MCF 10A (cell line): ENCODE data around the gene RER1. TPM values are rescaled to one million over a fixed set of nuclear protein-coding genes. Genes with fewer than 3 reads are reported as not detected.

ENCODE experiments used
- BruUV-seq: library from RNA; stranded (reverse); fragments of 400-500 nt; replicated peaks from 2 replicates; lab custom pipeline; 2021; lab: Mats Ljungman, UMichigan
- CTCF ChIA-PET: fragments of 300-600 bp; sonication (Branson Sonifier 250); formaldehyde crosslinking; extraction: SDS; loops from one replicate; lab custom pipeline; 2021; ENCODE audit warnings: antibody characterized with exemption, inconsistent platforms; lab: Yijun Ruan, JAX
- POLR2A ChIA-PET: fragments of 300-600, 350-650 bp; sonication (Branson Sonifier 250); formaldehyde crosslinking; extraction: SDS; loops from one replicate; lab custom pipeline; 2020; ENCODE audit warnings: antibody characterized with exemption, inconsistent platforms; lab: Yijun Ruan, JAX
- DNase-seq: peaks from one replicate; pipeline ENCODE4 v3.0.0-alpha.2; 2018; ENCODE audit not compliant: unreplicated experiment
- H3K27ac Mint-ChIP-seq: one replicate; pipeline ENCODE4 v1.8.0; 2022; ENCODE audit warnings: mild to moderate bottlenecking, low read depth, mixed read lengths; ENCODE audit not compliant: unreplicated experiment
- H3K27me3 Mint-ChIP-seq: one replicate; pipeline ENCODE4 v1.8.0; 2022; ENCODE audit warnings: mixed read lengths; ENCODE audit not compliant: insufficient read depth, unreplicated experiment
- H3K36me3 Mint-ChIP-seq: one replicate; pipeline ENCODE4 v1.8.0; 2022; ENCODE audit warnings: mild to moderate bottlenecking, moderate library complexity, mixed read lengths; ENCODE audit not compliant: insufficient read depth, unreplicated experiment
- H3K4me1 Mint-ChIP-seq: one replicate; pipeline ENCODE4 v1.8.0; 2022; ENCODE audit warnings: mixed read lengths; ENCODE audit not compliant: insufficient read depth, unreplicated experiment
- H3K4me3 Mint-ChIP-seq: one replicate; pipeline ENCODE4 v1.8.0; 2022; ENCODE audit warnings: mild to moderate bottlenecking, moderate library complexity, mixed read lengths; ENCODE audit not compliant: unreplicated experiment
- H3K9me3 Mint-ChIP-seq: one replicate; pipeline ENCODE4 v1.8.0; 2022; ENCODE audit warnings: mixed read lengths; ENCODE audit not compliant: unreplicated experiment
- CTCF ChIP-seq: fragments of 200-600 bp; IDR thresholded peaks from one replicate; pipeline ENCODE4 v1.8.0; 2022; ENCODE audit warnings: antibody characterized with exemption, mild to moderate bottlenecking; ENCODE audit not compliant: unreplicated experiment
- intact Hi-C: fragments of 100-400 bp; cut with micrococcal nuclease; formaldehyde crosslinking; loops from 2 replicates; pipeline ENCODE4 v1.14.1; 2022
- total RNA-seq: library from RNA; stranded (reverse); gene quantifications from 2 replicates; pipeline ENCODE4 v1.2.3, GENCODE V29; 2022

Gene RER1
- total RNA-seq, 1 experiment from 2014 or later: 172 TPM

DNA sequence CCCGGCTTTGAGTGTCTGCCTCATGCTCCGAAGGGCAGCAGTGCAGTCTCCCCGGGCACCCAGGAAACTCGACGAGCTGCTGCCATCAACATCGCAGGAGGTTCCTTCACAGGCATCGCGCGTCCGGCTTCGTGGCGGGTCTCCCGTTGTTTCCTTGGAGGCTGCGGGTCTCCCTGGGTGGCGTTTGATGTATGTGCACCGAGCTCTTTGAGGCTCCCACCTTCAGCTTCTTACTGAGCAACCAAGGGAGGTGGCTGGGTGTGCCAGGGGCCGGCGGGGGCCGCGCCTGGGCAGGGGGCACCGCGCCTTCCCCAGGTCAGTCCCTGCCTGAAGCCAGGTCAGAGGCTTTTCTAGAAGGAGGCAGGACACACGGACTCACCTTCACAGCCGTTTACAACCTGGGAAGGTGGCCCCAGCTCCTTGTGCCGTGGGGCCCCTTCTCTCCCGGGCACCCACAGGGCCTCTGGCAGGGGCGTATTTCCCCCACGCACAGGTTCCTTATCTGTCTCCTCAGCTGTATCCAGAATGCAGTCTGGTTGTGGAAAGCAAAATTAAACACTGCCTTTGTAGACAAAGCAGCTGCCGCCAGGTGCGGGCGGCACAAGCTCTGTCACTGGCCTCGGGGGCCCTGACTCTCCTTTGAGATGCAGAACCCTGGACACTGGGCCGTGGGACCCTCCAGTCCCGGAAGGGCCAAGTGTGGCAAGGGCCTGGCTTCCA is 42.5 kb downstream of the RER1 start:
- no peak for TF ChIP-seq CTCF
- H3K4me1 Mint-ChIP-seq: no peaks in the 10 kb centered on the region
- intact Hi-C loops: no loop called here
- CTCF ChIA-PET: interaction anchor here (0.7 kb wide), 3 partner anchors 61 to 166 kb away, joined by 3 to 4 read pairs (median 3); partner anchors contain the start of gene PANK4
- no peaks in the 10 kb centered on the region for H3K9me3 Mint-ChIP-seq
- no TSS peak for BruUV-seq
- H3K27ac Mint-ChIP-seq: no peak overlapping the region
- peaks cover 14% of the 10 kb centered on the region for H3K36me3 Mint-ChIP-seq
- H3K27me3 Mint-ChIP-seq: no peaks in the 10 kb centered on the region
- H3K4me3 Mint-ChIP-seq: no peak overlapping the region
- POLR2A ChIA-PET: no interaction called here
- DNase-seq: no peak

DNA sequence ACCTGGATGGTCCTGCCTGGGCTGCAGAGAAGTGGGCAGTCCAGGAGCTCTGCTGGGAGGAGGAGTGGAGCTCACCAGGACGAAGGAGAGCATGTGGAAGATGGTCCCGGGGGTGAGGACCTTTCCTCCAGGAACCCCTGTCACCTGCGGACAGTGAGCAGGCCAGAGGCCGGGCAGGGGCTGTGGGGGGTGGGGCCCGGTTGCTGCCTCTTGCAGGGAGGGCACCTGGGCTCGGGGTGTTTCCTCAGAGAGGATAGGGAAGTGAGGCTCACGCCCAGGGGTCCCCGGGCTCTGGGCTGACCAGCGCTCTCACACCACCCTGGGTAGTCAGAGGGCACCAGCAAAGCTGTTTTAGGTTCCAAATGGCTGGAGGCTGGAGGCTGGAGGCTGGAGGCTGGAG is 43.5 kb downstream of the RER1 start:
- H3K9me3 Mint-ChIP-seq: no peaks in the 10 kb centered on the region
- BruUV-seq: no TSS peak
- no peaks in the 10 kb centered on the region for H3K27me3 Mint-ChIP-seq
- H3K36me3 Mint-ChIP-seq: peaks cover 15% of the 10 kb centered on the region
- intact Hi-C loops: no loop called here
- ChIA-PET CTCF (no interaction called here), POLR2A (no interaction called here)
- no peaks in the 10 kb centered on the region for H3K4me1 Mint-ChIP-seq
- no peak for TF ChIP-seq CTCF
- H3K27ac Mint-ChIP-seq: no peak overlapping the region
- no peak for DNase-seq
- H3K4me3 Mint-ChIP-seq: no peak overlapping the region

DNA sequence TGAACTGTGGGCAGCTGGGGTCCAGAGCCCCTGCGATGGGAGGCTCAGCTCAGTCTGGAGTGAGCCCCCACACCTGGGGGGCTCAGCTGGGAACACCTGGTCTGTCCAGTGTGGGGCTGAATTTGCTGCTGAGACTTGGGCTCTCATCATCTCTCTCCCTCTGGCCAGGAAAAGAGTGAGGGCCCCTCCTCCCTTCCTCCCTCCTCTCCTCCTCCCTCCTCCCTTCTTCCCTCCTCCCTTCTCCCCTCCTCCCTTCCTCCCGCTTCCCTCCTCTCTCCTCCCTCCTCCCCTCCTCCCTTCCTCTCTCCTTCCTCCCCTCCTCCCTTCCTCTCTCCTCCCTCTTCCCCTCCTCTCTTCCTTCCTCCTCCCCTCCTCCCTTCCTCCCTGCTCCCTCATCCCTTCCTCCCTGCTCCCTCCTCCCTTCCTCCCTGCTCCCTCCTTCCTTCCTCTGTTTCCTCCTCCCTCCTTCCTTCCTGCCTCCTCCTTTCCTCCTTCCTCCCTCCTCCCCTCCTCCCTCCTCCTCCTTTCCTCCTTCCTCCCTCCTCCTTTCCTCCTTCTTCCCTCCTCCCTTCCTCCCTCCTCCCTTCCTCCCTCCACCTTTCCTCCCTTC is 44.2 kb downstream of the RER1 start:
- intact Hi-C loops: no loop called here
- H3K27ac Mint-ChIP-seq: no peak overlapping the region
- BruUV-seq: no TSS peak
- no peak for DNase-seq
- H3K4me1 Mint-ChIP-seq: no peaks in the 10 kb centered on the region
- peaks cover 15% of the 10 kb centered on the region for H3K36me3 Mint-ChIP-seq
- no peaks in the 10 kb centered on the region for H3K9me3 Mint-ChIP-seq
- ChIA-PET POLR2A (no interaction called here), CTCF (no interaction called here)
- no peaks in the 10 kb centered on the region for H3K27me3 Mint-ChIP-seq
- H3K4me3 Mint-ChIP-seq: no peak overlapping the region
- TF ChIP-seq CTCF: no peak

GRCh38 chr1:2436876-2437275 is 45.2 kb downstream of the RER1 start:
- Mint-ChIP-seq H3K36me3 (peaks cover 15% of the 10 kb centered on the region), H3K27me3 (no peaks in the 10 kb centered on the region), H3K4me1 (no peaks in the 10 kb centered on the region), H3K4me3 (no peak overlapping the region), H3K27ac (no peak overlapping the region), H3K9me3 (no peaks in the 10 kb centered on the region)
- no peak for TF ChIP-seq CTCF
- ChIA-PET CTCF (no interaction called here), POLR2A (no interaction called here)
- intact Hi-C loops: no loop called here
- no TSS peak for BruUV-seq
- DNase-seq: no peak
